Type B pancreatic cell (in vitro differentiated cells): ENCODE results near the gene MLKL. TPM values are rescaled to one million over a fixed set of nuclear protein-coding genes. Genes with fewer than 3 reads are reported as not detected.

Experiments
- DNase-seq: peaks from one replicate; pipeline ENCODE4 v3.0.0; 2021; ENCODE audit warnings: mixed read lengths; ENCODE audit not compliant: unreplicated experiment; ENCODE audit errors: extremely low spot score
- H3K27ac Mint-ChIP-seq: 2 replicates; pipeline ENCODE4 v1.8.0; 2021; ENCODE audit warnings: mild to moderate bottlenecking, mixed read lengths
- H3K27me3 Mint-ChIP-seq: 2 replicates; pipeline ENCODE4 v1.8.0; 2021; ENCODE audit warnings: mixed read lengths
- H3K36me3 Mint-ChIP-seq: 2 replicates; pipeline ENCODE4 v1.8.0; 2021; ENCODE audit warnings: mixed read lengths
- H3K4me1 Mint-ChIP-seq: one replicate; pipeline ENCODE4 v1.8.0; 2021; ENCODE audit warnings: mixed read lengths; ENCODE audit not compliant: unreplicated experiment
- H3K4me3 Mint-ChIP-seq: 2 replicates; pipeline ENCODE4 v1.8.0; 2021; ENCODE audit warnings: mild to moderate bottlenecking, mixed read lengths
- H3K9me3 Mint-ChIP-seq: 2 replicates; pipeline ENCODE4 v1.8.0; 2021; ENCODE audit warnings: mixed read lengths
- total RNA-seq: library from RNA; stranded (reverse); gene quantifications from 2 replicates; pipeline ENCODE4 v1.2.1, GENCODE V29; 2021; ENCODE audit warnings: low replicate concordance
- TF ChIP-seq, protein P1 (sequence below): fragments of 200-600 bp; sonication (generic); conservative IDR thresholded peaks from 2 replicates; pipeline ENCODE4 v1.5.0; 2021; ENCODE audit warnings: antibody characterized with exemption, mild to moderate bottlenecking

MLKL gene
- total RNA-seq, 1 donor from 2014 or later: 0.58 TPM

DNA sequence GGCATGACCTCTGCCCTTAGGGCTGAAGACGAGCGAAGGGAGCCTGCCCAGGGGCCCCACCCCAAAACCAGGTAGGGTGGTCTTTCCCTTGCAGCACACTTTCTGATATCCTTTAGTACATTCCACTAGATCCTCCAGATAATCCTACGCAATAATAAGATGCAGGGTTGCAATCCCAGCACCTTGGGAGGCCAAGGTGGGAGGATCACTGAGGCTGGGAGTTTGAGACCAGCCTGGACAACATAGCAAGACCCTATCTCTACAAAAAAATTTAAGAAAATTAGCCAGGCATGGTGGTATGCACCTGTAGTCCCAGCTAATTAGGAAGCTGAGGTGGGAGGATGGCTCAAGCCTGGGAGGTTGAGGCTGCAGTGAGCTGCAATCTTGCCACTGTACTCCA is 34.9 kb upstream of the MLKL start:
- Mint-ChIP-seq H3K4me3 (no peak overlapping the region), H3K36me3 (no peaks in the 10 kb centered on the region), H3K27ac (no peak overlapping the region), H3K9me3 (peaks cover 3% of the 10 kb centered on the region), H3K4me1 (peaks cover 7% of the 10 kb centered on the region), H3K27me3 (no peaks in the 10 kb centered on the region)
- no peak for DNase-seq
- TF ChIP-seq, protein P1, sequence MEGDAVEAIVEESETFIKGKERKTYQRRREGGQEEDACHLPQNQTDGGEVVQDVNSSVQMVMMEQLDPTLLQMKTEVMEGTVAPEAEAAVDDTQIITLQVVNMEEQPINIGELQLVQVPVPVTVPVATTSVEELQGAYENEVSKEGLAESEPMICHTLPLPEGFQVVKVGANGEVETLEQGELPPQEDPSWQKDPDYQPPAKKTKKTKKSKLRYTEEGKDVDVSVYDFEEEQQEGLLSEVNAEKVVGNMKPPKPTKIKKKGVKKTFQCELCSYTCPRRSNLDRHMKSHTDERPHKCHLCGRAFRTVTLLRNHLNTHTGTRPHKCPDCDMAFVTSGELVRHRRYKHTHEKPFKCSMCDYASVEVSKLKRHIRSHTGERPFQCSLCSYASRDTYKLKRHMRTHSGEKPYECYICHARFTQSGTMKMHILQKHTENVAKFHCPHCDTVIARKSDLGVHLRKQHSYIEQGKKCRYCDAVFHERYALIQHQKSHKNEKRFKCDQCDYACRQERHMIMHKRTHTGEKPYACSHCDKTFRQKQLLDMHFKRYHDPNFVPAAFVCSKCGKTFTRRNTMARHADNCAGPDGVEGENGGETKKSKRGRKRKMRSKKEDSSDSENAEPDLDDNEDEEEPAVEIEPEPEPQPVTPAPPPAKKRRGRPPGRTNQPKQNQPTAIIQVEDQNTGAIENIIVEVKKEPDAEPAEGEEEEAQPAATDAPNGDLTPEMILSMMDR: no peak

DNA sequence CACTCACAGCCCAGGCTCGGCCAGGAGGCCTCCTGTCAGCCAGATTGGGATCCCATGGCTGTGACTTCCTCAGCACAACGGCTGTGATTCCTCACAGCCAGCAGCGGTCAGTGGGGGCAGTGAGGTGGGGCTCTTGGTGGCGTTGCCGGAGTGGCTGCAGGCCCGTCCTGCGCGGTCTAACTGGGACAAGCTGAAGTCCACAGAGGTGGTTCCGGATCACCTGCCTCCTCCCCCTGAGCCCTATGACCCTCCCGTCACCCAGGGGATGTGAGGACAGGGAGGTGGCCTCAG is 34.4 kb upstream of the MLKL start:
- TF ChIP-seq, protein P1: no peak
- Mint-ChIP-seq H3K36me3 (no peaks in the 10 kb centered on the region), H3K27ac (no peak overlapping the region), H3K27me3 (no peaks in the 10 kb centered on the region), H3K9me3 (peaks cover 3% of the 10 kb centered on the region), H3K4me1 (peaks cover 11% of the 10 kb centered on the region), H3K4me3 (no peak overlapping the region)
- DNase-seq: no peak

DNA sequence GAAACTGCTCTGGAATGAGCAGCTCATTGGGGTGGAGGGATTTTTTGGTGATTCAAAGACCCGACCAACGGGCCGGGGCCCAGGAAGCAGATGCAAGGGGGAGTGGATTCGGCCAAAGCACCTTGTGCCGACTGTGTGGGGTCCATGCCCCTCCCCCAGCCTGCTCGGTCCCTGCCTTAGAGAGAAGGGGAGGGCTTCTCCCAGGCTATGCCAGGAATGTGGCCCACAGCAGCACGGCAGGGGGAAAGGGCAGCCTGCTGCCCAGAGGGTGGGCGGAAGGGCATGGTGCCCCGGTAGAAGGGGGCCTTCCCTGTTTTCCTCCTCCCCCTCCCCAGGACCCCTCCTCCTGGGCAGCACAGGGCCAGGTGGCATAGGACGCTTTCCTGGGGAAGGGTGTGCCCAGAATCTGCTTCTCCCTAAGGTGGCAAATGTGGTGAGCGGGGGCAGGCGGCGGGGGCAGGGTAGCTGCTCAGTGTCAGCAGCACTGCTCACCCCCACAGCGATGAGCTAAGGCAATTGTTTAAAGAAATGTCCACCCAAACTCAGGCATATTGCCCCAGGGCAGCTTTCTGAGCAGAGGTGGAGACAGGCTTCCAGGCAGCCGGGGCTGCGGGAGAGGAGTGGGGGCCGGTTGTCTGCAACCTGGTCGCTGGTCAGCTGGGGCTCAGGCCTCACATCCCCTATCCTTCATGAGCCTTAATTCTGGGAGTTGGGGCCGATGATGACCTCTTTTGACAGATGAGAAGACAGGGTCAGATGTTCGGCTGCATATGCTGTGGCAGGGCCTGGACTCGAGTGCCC is 33.9 kb upstream of the MLKL start:
- peaks cover 15% of the 10 kb centered on the region for H3K4me1 Mint-ChIP-seq
- no peaks in the 10 kb centered on the region for H3K27me3 Mint-ChIP-seq
- H3K27ac Mint-ChIP-seq: no peak overlapping the region
- TF ChIP-seq, protein P1: no peak
- no peak for DNase-seq
- no peak overlapping the region for H3K4me3 Mint-ChIP-seq
- no peaks in the 10 kb centered on the region for H3K36me3 Mint-ChIP-seq
- H3K9me3 Mint-ChIP-seq: peaks cover 3% of the 10 kb centered on the region

DNA sequence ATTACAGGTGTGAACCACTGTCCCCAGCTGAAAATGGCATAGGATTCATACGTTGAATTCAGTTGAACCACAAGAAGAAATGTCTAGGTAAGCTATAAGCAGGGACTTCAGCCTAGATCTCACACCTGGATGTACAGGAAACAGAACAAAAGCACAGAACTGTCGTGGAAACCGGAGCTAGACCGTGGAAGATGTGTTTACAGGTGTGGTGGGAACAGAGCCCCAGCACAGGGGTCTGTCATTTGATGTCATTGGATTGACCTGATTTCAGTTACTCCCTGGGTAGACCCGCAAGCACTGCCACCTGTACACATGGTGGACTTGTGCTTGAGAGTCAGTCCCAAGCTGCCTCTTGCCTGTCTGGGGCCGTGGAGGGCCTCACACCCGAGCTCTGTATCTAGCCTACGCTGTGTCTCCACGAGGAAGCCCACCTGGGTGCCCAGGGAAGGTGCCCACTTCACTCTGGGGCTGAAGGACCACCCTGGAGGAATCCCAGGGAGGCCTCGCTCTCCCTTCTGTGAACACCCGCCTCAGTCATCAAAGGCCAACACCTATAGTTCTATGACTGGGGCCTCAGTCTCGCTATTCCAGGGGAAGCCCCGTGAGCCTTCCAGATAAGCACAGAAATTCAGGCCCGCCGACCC is 32.2 kb upstream of the MLKL start:
- H3K9me3 Mint-ChIP-seq: peaks cover 3% of the 10 kb centered on the region
- no peaks in the 10 kb centered on the region for H3K27me3 Mint-ChIP-seq
- H3K36me3 Mint-ChIP-seq: no peaks in the 10 kb centered on the region
- TF ChIP-seq, protein P1: no peak
- H3K4me3 Mint-ChIP-seq: no peak overlapping the region
- peaks cover 19% of the 10 kb centered on the region for H3K4me1 Mint-ChIP-seq
- no peak overlapping the region for H3K27ac Mint-ChIP-seq
- no peak for DNase-seq

DNA sequence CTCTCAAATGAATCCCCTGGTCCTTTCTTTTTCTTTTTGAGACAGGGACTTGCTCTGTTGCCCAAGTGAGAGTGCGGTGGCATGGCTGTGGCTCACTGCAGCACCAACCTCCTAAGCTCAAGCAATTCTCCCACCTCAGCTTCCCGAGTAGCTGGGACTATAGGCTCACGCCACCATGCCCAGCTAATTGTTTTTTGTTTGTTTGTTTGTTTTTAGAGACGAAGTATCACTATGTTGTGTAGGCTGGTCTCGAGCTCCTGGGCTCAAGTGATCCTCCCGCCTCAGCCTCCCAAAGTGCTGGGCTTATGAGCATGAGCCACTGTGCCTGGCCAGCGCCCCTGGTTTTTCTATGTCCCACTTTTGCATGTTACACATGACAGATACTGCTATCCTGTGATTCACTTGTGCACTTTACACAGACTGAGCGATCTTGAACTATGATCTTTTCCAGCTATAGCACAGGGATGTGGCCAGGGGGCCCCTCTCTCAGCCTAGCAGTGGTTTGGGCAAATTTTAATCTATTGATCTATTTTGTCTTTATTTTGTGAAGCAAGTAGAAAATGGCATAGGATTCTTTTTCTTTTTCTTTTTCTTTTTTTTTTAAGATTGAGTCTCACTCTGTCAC is 31.3 kb upstream of the MLKL start:
- Mint-ChIP-seq H3K36me3 (no peaks in the 10 kb centered on the region), H3K4me1 (peaks cover 19% of the 10 kb centered on the region), H3K9me3 (peaks cover 3% of the 10 kb centered on the region), H3K27me3 (no peaks in the 10 kb centered on the region), H3K27ac (peak overlapping the region; percentile 65), H3K4me3 (no peak overlapping the region)
- TF ChIP-seq, protein P1: no peak
- no peak for DNase-seq
